Muscle of arm (tissue), 12 donors: ENCODE data around the gene APBA2. TPM values are rescaled to one million over a fixed set of nuclear protein-coding genes. Genes with fewer than 3 reads are reported as not detected.

Experiments
- DNase-seq: peaks from one replicate; pipeline ENCODE4 v3.0.0-alpha.2; 2013
- polyA plus RNA-seq, 12 donors: library from polyadenylated mRNA; unstranded; fragments of 120-200 nt; gene quantifications; one replicate each; pipeline ENCODE4 v1.2.1, GENCODE V29; 2013; ENCODE audit not compliant: insufficient read length in 12 of 12

Gene APBA2
- polyA plus RNA-seq, 12 donors = 2.9 to 19.6 (median 5.2) TPM; not detected in 1

DNA sequence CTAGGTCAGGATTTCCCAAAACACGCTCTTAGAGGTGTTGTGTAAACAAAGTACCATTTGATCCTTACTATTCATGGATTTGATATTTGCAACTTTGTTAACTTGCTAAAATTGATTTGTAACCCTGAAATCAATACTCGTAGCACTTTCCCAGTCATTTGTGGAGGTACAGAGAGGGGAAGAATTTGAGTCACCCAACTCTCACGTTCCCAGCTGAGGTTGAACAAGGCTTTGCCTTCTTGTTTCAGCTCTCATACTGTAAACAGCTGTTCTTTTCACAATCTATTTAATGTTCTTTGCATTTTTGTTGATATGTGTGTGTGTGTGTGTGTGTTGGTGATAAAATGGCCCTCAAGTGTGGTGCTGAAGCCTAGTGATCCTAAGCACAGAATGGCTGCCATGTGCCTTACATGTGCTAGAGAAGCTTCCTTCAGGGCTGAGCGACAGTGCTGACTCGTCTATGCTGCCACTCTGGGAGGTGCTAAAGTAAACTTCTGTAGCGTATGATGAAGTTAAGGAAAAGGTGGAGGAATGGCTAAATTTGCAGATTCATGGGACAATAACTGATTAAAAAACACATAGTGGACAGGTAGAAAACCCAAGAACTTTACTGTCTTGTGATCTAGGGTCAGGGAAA, 173.2 kb downstream of the APBA2 start:
- no peak for DNase-seq

DNA sequence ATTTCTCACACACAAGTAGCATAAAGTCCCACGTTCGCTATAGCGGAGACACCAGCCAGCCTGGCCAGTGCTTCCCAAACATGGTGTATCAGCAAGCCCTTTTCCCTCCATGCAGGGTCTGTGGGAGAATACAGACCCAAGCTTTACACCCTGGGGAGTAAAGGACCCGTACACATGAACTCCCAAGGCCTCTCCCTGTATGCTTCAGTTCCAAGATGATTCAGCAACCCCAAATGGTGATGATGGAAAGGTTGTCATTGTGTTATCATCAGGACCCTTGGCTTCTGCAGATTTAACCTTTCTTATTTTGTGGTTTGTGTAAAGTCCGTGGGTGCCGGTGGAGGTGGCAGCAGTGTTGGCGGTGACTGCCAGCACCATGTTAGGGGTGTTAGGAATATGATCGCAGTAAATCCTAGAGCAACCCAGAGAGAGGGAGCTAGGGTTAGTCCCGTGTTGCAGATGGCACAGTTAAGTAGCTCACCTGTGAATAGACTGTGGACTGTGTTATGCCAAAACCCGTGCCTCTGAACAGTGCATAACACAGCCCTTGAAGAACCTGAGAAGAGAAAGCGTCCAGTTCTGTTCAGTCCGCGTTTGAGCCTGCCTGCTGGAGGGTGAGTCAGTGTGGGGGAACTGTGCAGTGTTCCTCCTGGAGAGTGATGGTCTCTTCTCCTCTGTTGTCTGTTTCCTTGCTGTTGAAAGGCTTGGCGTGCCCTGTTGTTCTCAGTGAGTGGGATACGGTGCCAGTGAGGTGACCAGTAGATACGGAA, 174.3 kb downstream of the APBA2 start:
- DNase-seq = no peak

DNA sequence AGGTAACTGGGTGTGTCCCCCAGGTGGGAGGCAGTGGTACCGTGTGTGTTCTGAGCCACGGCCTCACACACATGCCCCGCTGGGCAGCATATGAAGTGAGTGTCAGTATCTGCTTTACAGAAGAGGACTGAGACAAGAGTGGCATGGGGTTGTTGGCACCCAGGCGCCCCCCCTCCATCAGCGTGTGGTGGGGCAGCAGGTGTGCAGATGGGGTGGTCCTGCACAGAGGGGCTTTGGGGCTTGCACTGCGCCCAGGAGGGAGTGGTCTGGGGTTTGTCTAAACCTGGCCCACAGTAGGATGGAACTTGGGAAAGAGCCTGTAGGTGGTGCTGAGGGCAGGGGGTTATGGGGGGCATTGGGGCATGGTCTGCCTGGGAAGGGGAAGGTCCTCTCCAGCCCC, 176.0 kb downstream of the APBA2 start:
- no peak for DNase-seq

DNA sequence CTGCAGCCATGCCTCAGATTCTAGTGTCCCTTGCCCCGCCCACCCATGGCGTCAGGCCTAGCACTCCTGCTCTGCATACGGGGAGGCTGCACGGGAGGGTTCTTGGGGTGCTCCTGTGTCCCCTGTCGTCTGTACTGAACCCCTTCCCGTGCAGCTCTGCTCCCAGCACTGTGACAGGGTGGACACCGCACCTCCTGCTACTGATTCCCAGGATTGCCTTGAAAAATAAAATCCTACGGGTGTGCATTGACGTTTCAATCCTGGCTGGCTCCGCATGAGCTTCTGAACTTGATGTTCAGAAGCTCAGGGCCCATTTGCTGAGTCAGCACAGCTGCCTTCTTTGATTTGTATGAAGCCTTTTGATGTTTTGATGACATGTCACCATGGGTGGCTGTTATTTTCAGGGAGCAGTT, 176.4 kb downstream of the APBA2 start:
- no peak for DNase-seq

DNA sequence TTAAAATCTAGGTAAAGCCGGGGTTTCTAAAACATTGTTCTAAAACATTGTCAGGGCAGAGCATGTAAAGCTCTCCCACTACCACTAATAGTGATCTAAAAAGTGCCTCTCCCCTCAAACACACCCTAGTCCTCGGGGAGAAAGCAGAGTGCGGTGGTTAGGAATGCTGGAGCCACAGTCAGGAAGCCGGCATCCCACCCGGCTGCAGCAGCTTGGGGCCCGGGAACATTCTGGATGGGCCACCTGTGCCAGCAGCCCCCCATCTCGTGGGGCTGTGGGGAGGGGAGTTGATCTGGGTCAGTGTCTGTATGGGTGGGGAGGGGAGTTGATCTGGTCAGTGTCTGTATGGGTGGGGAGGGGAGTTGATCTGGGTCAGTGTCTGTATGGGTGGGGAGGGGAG, 176.9 kb downstream of the APBA2 start:
- DNase-seq = no peak

DNA sequence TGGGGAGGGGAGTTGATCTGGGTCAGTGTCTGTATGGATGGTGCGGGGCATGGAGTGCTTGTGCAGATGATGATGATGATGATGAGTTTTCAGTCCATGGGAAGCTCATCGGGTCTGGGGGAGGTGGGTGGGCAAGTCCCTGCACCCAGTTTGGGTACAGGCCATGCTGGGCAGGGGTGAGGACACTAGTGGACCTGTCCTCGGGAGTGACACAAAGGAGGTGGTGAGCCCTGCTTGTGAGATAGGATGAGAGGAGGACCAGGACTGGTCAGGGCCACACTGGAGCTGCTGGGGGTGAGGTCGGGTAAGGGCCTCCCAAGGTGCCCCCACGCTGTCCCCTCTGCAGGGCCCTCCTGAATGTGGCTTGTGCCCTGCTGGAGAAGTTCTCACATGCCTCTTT, 177.9 kb downstream of the APBA2 start:
- DNase-seq = no peak

DNA sequence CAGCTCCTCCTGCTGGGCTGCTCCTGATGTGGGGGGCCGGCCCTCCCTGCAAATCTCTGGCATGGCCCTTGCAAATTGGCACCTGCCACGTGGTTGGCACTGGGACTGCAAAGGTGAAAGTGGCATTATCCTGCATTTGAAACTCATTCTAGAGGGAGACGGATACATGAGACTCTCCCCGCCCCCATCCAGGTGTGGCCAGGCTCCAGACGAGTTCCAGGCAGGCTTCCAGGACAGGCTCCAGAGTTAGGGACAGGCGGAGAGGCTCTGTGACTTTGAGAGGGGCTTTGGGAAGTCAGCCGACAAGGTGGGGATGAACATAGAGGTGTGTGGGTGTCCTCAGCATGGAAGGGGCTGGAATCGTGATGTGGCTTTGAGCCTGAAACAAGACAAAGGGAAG, 178.5 kb downstream of the APBA2 start:
- DNase-seq = no peak

DNA sequence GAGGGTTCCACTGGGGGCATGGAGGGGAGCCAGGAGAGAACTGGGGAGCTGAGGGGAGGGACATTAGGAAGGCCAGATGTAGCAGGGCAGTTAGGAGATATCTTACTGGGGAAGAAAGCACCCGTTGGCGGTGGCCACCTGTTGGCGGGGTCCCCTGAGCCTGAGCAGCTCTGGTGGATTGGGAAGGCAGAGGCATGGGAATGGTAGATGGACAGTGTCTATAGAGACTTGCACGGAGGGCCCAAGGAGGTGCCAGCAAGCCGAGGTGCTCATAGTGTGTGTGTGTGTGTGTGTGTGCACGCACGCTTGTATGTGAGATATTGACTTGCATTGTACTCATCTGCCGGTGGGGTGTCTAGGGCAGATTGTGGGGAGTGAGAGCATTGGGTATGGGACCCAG, 179.0 kb downstream of the APBA2 start:
- no peak for DNase-seq

DNA sequence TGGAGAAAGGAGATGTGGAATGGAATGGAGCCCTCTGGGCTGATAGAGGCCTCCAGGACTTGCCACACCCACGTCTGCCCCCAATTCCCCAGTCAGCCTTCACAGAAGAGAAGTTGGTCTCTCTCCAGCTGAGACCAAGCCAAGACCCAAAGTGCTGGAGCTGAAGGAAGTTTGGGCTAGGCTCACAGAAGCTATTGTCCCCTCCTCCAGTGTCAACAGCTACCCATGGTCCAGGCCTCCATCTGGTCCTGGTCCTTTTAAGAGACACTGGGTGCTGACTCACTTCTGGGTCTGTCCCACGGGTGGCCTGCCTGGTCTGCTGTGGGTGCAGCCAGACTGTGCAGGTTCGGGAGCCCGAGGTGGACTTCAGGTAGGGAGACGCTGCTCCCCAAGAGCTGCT, 179.8 kb downstream of the APBA2 start:
- DNase-seq = no peak

DNA sequence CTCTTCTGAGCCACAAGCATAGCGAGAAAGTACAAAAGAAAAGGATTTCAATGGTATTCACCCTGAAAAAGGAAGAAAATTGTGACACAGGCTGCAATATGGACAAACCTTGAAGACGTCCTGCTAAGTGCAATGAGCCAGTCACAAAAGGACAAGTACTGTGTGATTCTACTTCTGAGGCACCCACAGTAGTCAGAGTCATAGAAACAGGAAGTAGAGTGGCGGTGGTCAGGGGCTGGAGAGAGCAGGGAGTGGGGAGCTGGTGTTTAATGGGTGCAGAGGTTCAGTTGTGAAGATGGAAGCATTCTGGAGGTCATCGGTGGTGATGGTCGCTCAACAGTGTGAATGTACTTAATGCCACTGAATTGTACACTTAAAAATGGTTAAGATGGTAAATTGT, 180.5 kb downstream of the APBA2 start:
- DNase-seq = no peak

DNA sequence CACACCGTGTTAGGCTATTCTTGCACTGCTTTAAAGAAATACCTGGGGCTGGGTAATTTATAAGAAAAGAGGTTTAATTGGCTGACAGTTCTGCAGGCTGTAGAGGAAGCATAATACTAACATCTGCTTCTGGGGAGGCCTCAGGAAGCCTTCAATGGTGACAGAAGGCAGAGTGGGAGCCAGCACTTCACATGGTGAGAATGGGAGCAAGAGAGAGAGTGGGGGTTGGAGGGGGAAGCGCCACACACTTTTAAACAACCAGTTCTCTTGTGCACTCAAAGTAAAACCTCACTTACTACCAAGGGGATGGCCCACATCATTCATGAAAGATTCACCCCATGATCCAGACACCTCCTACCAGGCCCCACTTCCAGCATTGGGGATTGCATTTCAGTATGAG, 181.1 kb downstream of the APBA2 start:
- DNase-seq = no peak

DNA sequence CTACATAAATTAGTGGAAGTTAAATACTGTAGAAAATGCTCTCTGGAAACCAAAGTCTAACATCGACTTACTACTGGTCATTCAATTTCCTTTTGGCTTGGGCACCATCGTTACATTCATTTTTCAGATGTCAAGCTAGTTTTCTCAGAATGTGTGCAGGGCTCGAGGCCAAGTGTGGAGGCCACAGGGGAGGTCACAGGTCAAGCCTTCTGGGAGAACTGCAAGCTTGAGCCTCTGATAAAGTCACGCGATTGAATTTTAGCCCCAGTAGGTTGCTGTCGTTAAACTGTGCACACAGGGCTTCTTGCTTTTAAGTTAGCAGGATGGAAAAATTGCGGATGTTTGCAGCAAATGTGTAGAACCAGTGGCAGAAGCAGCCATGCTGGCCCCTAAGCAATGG, 182.2 kb downstream of the APBA2 start:
- DNase-seq = no peak

DNA sequence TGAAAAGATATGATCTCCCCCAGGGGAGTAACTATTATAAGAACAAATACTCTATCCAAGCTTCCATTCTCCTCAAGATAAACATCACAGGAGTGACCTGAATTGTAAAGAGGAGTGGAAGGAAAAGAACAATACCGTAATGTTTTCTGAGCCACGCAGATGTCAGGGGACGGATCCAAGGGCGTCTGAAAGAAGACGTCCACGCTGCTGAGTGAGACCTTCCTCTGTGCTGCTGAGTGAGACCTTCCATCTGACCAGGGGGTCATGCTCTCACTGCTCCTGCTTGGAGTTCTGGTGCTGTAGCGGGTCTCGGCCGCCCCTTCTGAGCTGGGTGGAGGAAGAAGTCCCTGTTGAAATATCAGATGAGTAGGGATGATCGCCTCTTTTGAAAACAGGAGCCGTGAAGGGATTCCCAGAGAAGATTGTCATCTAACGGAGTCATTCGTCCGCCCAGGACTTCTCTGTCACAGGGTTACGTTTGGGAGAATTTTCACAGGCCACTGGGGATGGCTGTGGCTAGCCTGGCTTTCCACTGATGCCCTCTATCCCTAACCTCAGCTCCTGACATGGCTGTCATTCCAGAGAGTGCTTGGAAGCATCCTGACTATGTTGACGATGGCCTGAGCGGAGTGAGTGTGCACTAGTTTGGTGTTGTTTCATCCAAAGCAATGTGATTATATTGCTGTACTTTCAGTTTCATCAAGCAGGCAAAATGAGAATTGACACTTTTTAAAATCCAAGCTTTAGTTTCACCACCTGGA, 184.9 kb downstream of the APBA2 start:
- DNase-seq = no peak

DNA sequence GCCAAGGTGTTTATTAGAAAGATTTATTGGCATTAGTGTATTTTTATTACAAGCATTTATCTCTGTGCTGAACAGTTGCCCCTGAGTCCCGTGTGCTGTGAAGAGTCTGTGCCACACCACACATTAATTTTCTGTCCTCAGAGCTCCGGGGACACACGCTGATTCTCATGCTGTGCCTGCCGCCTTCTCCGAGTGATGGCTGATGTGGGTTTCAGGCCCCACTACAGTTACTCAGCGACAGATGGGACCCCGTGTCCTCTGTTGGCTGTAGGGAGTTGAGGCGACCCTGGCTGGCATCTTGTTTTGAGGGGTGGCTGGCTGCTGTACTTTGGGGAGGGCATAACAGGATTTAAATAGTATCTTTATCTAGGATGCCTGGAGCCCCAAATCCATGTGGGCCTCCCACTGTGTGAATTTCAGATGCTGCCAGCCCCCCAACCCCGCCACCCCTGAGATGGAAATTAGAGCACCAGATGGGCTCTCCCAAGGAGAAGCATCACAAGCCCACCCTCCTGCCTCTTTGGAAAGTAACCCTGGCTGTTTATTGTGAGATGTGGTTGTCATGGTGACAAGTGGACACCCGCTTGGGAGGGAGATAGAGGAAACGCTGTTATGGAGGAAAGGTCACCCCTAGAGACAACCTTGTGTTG, 185.6 kb downstream of the APBA2 start:
- DNase-seq = no peak

DNA sequence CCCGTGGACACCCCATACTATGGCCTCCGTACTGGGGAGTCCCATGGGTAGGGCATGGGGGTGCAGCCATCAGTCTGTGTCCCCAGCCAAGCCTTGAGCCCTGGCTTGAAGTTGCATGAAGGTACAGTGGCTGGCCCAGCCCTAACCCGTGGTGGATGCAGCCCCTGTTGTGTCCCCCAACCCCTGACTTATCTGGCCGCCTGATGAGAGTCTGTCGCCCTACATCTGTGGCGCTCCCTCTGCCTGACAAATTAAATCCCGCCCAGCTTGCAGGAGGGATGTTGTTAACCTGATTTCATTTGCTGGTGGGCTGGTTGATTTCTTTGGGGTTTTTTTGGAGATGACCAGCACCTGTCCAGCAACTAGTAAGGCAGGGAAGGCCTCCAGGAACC, 186.1 kb downstream of the APBA2 start:
- DNase-seq = no peak

DNA sequence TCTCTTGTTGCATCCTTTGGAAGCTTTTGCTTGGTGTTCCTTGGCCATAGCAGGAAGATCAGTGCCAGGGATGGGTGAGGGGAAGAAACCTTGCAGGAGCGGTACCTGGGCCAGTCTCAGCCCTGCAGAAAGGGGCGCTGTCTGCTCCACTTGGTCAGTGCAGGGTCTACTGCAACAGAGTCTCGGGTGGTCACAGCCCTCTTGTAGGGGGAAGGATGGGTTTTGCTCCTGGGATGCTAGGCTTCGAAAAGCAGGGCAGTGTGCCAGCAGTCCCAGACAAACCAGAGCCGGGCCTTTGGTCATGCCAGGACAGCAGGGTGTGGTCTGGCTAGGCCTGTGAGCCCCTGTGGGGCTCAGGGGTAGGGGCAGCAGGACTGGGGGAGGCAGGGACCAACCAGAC, 186.7 kb downstream of the APBA2 start:
- DNase-seq = no peak

DNA sequence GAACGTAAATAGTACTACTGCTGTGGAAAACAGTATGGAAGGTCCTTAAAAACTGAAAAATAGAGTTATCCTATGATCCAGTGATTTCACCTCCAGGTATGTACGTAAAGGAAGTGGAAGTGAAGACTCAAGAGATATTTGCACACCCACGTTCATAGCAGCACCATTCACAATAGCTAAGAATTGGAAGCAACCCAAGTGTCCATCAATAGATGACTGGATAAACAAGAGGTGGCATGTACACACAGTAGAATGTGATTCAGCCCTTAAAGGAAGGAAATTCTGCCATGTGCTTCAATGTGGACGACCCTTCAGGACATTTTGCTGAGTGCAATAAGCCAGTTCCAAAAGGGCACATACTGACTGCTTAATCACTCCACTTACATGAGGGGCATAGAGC, 188.3 kb downstream of the APBA2 start:
- no peak for DNase-seq

DNA sequence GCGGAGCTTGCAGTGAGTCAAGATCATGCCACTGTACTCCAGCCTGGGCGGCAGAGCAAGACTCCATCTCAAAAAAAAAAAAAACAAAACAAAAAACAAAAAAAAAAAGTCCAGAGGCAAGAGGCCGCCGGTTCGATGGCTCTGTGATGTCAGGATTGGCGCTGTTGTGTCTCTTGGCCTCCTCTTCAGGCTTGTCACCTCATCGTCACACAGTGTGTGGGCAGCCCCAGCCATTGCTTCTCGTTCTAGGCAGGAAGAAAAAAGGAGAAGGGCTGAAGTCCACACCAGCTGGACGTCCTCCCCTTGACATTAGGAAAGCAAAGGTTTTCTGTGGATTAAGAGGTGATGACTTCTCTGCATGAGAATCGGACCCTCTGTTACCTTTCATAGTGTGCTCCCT, 192.8 kb downstream of the APBA2 start:
- no peak for DNase-seq

DNA sequence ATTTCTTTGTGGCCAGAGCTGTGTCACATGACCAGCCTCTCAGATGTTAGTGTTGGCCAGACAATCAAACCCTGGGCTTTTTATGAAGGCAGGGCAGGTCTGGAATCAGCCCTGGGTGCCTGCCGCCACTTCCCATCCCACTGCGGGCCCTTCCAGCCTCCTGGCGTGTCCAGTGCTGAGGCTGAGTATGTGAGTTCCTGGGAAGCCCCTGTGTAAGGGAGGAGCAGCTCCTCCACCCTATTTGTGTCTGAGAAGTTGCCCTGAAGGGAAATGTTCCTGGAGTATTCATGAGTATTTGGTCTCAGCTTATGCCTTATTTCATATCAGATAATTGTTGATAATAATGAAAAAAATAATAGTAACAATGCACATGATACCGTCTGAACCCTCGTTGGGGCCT, 193.7 kb downstream of the APBA2 start:
- DNase-seq = no peak

DNA sequence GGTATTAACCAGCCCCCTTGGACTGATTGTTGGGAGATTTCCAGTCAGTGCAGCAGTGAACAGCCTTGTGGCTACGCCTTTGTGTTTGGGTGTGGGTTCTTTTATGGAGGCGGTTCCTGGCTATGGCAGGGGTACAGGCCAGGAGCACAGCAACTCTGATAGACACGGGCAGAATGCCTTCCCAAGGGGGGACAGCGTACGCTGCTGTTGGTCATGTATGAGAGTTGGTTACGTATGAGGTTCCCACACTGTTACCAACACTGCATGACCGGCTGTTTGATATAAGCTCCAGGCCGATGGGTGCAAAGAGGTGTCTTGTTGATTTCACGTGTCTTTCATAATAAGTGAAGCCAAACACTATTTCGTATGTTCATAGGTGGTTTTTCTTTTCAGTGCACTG, 196.0 kb downstream of the APBA2 start:
- no peak for DNase-seq

DNA sequence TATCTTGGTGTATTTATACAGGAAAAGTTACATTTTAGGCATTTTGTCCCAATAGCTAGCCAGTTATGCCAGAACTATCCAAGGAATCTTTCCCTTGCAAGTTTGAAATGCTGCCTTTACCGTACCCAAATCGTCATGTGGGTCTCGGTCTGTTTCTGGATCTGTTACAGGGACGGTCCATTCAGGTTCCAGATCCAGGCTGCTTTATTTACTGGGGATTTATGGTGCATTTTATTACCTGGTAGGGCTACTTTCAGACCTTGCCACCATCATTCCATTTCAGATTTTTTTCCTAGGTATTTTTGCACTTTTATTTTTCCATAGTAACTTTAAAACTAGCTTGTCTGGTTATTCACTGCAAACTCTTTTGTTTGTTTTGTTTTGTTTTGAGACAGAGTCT, 197.4 kb downstream of the APBA2 start:
- DNase-seq = no peak

DNA sequence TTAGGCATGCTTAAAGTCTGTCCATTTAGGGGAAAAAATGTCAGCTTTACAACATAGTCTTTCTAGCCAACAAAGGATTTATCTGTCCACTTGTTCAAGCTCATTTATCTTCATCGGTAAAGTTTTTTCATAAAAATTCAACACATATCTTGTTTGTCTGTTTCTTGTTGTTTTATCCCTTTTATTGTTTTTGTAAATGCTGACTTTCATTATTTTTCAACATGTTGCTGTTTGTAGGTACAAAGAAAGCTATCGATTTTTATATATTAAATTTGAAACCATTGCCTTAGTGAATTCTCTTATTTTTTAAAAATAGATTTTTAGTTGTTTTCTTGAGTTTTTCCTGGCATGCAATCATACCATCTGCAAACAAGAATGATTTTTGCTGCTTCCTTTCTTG, 198.1 kb downstream of the APBA2 start:
- no peak for DNase-seq

DNA sequence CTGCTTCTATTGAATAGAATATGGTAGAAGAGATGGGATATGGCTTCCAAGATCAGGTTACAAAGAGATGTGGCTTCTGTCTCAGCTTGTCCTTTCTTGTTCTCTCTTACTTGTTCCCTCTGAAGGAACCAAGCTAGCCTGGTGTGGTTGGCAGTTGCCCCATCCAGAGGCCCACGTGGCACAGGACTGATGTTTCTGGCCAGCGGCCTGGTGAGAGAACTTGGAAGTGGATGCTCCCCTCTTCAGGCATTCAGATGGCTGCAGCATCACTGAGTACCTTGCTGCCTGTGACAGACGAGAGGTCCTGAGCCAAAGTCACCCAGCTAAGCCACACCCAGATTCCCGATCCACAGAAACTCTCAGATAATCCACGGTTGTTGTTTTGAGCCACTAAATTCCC, 200.2 kb downstream of the APBA2 start:
- no peak for DNase-seq
